ENCODE results near the gene STXBP6.

Gene STXBP6

DNA sequence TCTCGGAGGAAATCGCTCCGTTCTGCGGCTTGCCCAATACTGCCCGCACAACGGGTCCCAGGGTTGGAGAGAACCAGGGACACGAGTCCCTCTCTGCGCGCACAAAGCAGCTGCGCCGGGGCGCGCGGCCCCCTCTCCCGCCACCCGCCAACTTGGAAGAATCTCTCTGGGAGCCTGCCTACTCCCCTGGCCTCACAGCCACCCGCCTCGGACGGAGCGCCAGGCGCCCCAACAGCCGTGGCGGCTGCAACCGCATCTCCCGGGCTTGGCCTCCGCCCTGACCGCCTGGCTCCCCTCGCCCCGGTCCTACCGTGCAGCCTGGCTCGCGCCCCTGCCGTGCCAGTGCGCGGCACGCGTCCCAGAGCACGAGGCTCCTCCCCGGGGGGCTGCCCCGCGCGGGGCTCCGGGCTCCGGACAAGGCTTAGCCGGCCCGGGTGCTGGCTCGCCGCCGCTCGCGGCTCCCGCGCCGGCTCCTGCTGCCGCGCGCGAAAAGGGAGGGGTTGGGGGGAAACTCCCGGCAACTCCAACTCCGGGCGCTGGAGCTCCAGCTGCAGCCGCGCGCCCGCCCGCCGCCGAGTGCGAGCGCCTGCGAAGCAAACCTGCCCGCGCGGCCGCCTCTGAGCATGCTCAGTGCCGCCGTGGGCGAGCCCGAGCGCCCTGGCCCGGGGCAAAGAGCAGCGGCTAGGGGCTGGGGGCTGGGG, at the start of gene STXBP6:
Gene STXBP6 (minus strand): TSS at position 580 of the 701 bp plus-strand sequence. CDS start 75,329 bp downstream, outside the sequence.
- peak; percentile 52 for DNase-seq (ENCODE audit: low spot score)

DNA sequence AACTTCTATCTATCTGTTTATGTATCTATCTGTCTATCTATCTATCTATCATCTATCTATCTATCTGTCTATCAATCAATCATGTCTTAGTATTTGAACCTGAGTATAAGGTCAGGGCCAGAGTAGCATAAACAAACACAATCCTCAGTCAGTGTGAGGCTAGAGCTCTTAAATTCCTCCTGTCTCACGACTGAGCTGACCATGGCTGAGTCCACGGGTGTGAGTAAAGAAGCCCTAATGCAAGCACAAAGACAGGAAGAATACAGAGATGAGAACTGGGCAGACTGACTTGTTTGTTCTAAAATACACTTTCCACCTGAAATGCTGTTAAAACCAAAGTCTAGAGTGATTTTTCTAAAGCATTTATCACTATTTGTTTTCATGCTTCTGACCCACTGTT, 47.2 kb upstream of the STXBP6 start:
- no peak for DNase-seq (ENCODE audit: low spot score)

DNA sequence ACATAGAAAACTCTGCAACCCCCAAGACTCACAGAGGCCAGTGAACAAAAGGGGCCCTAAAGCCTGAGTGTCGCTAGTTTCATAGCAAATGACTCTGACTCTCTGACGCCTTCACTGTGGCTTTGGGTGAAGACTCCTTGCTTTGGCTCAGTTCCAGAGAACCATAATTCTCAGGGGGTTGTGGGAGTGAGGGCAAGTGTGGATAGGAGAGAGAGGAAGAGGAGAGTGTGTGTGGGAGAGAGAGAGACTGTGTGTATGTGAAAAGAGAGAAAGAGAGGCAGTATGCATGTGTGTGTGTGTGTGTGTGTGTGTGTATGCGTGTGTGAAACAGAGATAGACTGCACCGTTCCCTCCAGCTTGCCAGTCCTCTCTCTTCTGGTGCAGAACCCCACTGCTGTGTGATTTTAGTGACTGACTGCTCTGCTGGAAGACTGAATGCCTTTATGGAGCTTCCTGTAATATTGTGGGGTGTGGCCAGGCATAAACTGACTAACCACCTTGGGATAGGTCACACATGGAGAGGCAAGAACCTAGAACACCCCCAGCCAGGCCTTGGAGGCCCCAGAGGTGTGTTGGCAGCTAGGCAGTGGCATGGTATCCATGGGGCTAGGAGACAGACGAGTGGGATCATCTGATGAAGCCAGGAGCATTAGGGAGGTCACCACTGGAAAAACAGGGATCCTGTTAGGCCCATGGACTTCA, 45.9 kb upstream of the STXBP6 start:
- DNase-seq (ENCODE audit: low spot score), result no peak

- DNase-seq (ENCODE audit: low spot score), result no peak
These were observed 44.4 kb upstream of the STXBP6 start for GRCh38 chr14:25094171-25094907.

DNA sequence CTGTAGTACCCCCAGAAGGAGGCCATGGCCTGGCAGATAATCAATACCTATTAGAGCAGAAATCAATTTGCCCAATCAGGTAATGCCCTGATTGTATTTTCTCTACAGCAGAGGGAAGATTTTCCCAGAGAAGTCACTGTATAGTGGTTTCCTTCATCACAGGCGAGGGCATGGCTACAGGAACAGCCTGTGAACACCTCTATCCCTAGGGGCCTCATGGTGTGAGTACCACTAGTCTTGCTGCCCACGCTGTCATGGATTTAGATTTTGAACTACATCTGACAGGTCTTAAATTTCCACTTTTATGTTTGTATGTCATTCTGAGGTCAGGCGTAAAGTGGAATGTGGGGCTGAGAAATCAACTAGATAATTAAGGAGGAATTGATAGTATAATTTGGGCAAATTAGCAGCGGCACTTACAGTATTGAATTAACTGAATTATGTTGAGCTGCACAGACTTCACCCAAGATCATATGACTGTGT, 42.4 kb upstream of the STXBP6 start:
- DNase-seq (ENCODE audit: low spot score), result no peak

GRCh38 chr14:25090716-25091454, 40.9 kb upstream of the STXBP6 start:
- DNase-seq (ENCODE audit: low spot score), result no peak

DNA sequence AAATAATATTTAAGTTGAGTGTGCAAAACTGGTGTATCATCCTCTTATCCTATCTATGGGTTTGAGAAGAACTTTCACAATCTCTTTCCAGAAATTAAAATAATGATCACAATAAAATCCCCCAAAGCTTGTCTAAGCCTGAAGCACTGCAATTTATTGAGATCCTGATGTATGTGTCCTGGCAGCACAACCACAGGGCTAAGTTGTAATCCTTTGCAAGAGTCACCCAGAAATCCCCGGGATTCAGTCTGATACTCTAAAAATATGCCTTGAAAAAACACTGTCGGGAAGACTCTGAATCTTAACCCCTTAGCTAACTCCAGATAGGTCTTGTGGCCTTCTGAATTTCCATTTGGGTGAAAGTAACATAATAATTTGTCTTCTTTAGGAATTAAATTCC, 40.3 kb upstream of the STXBP6 start:
- DNase-seq (ENCODE audit: low spot score), result no peak

DNA sequence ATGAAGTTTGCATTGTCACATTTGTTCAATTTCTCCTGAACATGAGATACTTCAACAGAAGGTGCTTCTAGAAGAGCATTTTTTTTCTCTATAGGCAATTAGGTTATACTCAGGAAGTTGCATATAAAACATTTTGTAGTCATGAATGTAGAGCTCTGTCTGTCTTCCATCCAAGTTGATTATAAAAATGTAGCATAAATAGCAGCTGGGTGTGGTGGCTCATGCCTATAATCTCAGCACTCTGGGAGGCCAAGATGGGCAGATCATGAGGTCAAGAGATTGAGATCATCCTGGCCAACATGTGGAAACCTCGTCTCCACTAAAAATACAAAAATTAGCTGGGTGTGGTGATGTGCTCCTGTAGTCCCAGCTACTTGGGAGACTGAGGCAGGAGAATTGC, 39.5 kb upstream of the STXBP6 start:
- no peak for DNase-seq (ENCODE audit: low spot score)

DNA sequence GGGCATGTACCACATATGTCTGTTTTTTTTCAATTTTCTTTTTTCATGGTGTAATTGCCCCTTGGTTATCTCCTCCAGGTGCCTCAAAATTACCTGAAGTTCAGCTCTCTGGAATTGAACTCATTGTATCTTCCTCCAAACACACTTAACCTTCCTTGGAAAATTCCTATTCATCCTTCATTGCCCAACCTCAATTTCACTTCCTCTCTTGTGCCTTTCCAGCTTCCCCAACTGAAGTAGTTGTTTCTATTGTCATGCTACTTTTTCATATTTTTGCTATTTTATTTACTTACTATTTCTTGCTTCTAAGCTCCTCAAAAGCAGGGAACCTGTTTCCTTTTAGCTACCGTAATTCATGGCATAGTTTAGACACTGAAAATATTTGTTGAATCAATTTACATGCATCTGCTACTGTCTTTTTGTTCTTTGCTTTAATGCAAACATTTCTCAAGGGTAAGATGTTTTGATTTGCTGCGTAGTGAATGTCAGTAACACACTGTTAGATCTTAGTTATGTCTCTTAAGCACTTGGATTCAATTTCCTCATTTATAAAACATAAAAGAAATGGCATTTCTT, 37.0 kb upstream of the STXBP6 start:
- no peak for DNase-seq (ENCODE audit: low spot score)

GRCh38 chr14:25086081-25086480, 36.1 kb upstream of the STXBP6 start:
- DNase-seq (ENCODE audit: low spot score), result no peak

DNA sequence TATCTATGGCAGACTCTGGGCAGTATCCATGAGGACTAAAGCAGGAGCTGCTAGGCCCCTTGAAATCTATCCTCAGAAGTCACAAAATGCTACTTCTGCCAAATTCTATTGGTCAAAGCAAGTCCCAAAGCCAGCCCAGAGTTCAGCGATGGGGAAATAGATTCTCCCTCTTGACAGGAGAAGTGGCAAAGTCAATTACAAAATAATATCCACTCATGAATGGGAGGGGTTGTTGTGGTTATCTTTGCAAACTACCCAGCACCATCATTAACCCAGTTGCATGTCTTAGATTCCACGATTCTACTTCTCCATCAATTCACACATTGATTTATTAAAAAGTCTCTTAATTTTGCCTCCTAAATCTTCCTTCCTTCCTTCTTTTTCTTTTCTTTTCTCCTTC, 30.7 kb upstream of the STXBP6 start:
- no peak for DNase-seq (ENCODE audit: low spot score)

DNA sequence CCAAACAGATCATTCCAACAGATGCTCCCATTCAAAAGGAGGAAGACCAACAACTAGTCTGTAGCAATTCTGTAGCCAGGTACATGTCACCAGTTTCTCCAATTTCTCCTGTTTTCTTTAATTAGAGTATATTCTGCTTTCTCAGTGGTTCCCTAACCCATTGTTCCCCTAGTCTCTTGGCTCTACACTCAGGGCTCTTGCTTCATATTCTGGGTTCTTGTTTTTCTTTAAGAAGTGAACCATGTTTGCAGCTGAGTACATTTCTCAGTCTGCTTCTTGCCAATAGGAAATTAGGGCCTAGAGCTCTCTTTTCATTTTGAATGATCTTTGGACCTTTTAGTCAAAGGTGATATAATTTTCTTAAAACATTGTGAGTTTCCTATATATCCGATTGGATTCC, 29.4 kb upstream of the STXBP6 start:
- DNase-seq (ENCODE audit: low spot score), result no peak

GRCh38 chr14:25074099-25074685, 24.2 kb upstream of the STXBP6 start:
- DNase-seq (ENCODE audit: low spot score), result no peak

DNA sequence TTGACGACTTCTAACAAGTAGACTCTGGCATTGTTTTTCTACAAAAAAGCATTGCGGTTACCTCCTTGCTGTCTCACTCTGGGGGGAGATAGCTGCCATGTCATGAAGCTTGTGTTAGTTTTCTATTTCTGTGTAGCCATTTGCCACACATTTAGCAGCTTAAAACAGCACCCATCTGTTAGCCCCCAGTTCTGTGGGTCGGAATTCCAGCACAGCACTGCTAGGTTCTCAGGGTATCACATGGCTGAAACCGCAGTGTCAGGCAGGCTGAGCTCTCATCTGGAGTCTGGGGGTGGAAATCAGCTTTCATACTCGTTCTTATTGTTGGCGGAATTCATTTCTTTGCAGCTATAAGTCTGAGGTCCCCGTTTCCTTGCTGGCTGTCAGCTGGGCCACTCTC, 19.9 kb upstream of the STXBP6 start:
- no peak for DNase-seq (ENCODE audit: low spot score)

GRCh38 chr14:25067600-25067999, 17.7 kb upstream of the STXBP6 start:
- no peak for DNase-seq (ENCODE audit: low spot score)

DNA sequence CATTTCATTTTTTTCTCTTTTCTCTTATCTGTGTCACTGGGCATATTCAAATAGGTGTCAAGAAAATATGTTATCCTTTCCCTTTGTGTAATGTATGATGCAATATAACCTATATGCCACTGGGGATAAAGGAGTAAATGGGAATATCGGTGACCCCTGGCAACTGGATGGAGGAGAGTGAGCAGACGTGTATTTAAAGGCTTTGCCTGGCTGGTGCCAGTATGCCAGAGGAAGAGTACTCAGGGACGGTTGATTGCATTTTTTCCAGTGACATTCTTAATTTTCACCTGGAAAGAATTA, 12.0 kb upstream of the STXBP6 start:
- DNase-seq (ENCODE audit: low spot score), result no peak

DNA sequence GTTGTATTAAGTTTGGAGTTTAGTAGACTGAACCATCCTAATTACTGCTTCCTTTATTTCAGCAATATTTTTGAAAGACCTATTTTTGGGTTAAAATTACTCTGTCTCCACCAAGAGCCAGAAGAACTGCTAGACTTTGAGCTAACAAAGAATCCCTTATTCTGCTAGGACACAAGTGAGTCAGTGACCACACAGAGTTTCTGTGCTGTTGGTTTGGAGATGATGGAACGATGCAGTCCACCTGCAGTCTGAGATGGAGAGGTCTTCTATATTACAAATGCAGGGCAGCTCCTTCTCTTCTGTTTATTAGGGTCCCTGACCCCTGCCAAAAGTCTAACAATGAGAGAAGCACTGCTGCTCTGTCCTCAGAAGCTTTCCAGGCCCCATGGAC, 6.7 kb upstream of the STXBP6 start:
- no peak for DNase-seq (ENCODE audit: low spot score)

DNA sequence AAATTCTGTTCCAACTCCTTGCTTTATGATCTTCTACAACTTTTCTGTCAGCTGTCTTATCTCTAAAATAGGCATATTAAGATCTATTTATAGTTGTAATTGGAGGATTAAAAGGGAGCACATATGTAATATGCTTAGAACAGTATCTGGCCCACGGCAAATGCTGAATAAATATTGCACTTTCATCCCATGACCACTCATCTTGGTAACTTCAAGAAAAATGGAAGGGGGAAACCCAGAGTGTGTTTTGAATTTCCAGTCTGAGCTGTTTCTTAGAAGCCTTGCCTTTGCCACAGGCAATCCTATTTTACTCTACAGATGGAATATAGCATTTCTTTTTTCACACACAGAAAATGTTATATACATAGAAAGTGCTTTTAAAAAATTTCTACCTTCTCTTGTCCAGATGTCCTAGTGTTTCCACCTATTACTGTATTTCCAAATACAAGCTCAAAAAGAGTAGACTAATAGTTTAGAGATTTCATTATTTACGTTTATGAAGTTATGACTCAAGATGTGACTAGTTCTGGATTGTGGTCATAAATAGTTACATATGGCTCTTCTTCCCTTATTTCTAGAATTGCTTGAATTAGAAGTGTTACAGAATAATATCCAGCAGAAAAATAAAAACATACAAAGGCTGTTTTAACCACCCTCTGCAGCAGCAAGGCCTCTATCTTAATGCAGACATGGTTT, 6.2 kb upstream of the STXBP6 start:
- DNase-seq (ENCODE audit: low spot score), result no peak

DNA sequence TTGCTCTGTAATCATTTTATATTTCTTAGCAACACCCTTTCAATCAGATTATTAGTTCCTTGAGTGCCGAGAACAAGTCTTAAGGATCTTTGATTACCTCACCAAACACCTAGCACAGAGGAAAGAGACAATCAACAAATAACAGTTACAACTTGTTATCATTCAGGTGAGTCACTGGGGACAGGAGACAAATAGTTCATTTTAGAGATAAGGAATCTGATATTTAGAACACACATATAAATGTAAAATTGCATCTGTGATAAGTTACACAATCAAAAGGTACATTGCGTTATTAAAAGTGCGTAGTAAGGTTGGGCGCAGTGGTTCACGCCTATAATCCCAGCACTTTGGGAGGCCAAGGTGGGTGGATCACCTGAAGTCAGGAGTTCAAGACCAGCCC, 5.1 kb upstream of the STXBP6 start:
- no peak for DNase-seq (ENCODE audit: low spot score)

DNA sequence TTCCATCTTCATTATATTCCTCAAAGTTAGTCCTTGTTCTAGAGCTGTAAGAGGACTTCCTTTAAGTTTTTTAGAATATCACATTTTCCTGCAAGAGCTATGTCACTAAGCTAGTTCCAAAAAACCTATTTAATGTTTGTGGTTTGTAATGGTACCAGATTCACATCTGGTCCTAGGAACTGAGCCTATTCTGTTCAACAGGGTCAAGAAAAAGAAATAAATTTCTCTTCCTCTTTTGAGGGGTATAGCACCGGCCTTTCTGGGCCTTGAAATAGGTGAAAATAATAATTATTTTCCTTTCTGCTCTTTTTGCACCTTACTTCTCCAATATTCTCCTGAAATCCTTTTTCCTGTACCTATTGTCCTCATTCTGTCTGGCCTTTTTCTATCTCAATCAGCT, 3.6 kb upstream of the STXBP6 start:
- DNase-seq (ENCODE audit: low spot score), result no peak

DNA sequence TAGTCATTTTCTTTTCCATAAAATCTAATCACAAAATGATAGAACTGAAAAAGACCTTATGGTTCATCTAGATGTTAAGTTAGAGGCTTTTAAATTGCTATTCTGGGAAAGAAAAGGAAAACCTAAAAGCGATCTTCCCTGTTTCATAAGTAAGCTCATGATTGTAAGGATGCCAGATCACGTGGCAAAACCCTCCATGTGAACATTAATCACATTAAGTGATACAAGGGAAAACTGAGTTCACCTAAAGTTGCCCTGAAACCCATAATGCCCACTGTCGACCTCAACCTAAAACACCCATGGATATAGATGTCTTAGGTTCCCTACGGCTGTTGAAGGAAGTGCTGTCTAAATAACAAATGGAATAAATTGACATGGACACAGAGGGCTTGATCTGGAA, 3.0 kb upstream of the STXBP6 start:
- DNase-seq (ENCODE audit: low spot score), result no peak

Measured in germinal center (tissue), 1 donor.